H1 (cell line): Measurements from ENCODE around the gene GFAP.

Experiments used
- CEBPB ChIP-seq: IDR thresholded peaks from 2 replicates; pipeline ENCODE4 v1.6.1; 2012; ENCODE audit warnings: low read depth, low read length
- CTCF ChIP-seq, 3 experiments: IDR thresholded peaks; 1 replicate in 2 of 3; 2 replicates in 1 of 3; pipeline versions ENCODE4 v1.5.1 to v1.6.1; 2011; ENCODE audit warnings: low read length in 3 of 3, mild to moderate bottlenecking in 3 of 3, inconsistent platforms in 2 of 3, low read depth in 1 of 3, moderate library complexity in 1 of 3; ENCODE audit not compliant: insufficient read depth in 1 of 3; ENCODE audit errors: control extremely low read depth in 1 of 3
- EZH2 ChIP-seq: fragments of 200-600 bp; sonication (generic); IDR thresholded peaks from 2 replicates; pipeline ENCODE4 v1.7.1; 2012; ENCODE audit warnings: low read depth, mild to moderate bottlenecking, moderate library complexity, low read length, inconsistent platforms; ENCODE audit not compliant: severe bottlenecking
- HDAC2 ChIP-seq, 2 experiments: fragments of 300-600 bp in 1 of 2; sonication (generic) in 1 of 2; IDR thresholded peaks; 2 replicates each; pipeline ENCODE4 v1.6.1; 2011 to 2012; ENCODE audit warnings: low read depth in 2 of 2, low read length in 2 of 2, mild to moderate bottlenecking in 2 of 2, moderate library complexity in 2 of 2, borderline replicate concordance in 1 of 2, inconsistent platforms in 1 of 2
- POLR2AphosphoS5 ChIP-seq: IDR thresholded peaks from 2 replicates; pipeline ENCODE4 v1.6.1; 2011; ENCODE audit warnings: low read depth, low read length
- RBBP5 ChIP-seq: IDR thresholded peaks from 2 replicates; pipeline ENCODE4 v1.7.1; 2012; ENCODE audit warnings: low read depth, mild to moderate bottlenecking, inconsistent platforms, low read length, moderate library complexity, borderline replicate concordance

- TF ChIP-seq POLR2AphosphoS5 = no peak
- no peak for TF ChIP-seq CEBPB
- TF ChIP-seq RBBP5 = no peak
- no peak for TF ChIP-seq HDAC2 (IDR thresholded peaks at IDR 0.05; ENCODE audit: borderline replicate concordance in 1 of 2, low read depth in 2 of 2, low read length in 2 of 2)
- peak; percentile 21 to 25 (median 24); a peak in 3 of 4 replicates for TF ChIP-seq CTCF (IDR thresholded peaks at IDR 0.05; ENCODE audit: control extremely low read depth in 1 of 3, insufficient read depth in 1 of 3, low read depth in 1 of 3, low read length in 3 of 3)
- TF ChIP-seq EZH2 = no peak
Measured at GRCh38 chr17:44894642-44895041, 20.7 kb downstream of the GFAP start.
